Activated T-cell treated with anti-CD3 and anti-CD28 coated beads, Interleukin-2, amount 50 U/mL, for 48 hours (primary cell): ENCODE results near the gene TRIM52.
"Not testable (repeated sequence)": the region's sequence is repeated elsewhere in the genome, so short reads cannot be mapped to it uniquely, and the experiment has no call there.

Experiments used
- DNase-seq, 2 experiments: peaks; one replicate each; pipeline ENCODE4 v3.0.0-alpha.2; 2020

The TRIM52 gene

DNA sequence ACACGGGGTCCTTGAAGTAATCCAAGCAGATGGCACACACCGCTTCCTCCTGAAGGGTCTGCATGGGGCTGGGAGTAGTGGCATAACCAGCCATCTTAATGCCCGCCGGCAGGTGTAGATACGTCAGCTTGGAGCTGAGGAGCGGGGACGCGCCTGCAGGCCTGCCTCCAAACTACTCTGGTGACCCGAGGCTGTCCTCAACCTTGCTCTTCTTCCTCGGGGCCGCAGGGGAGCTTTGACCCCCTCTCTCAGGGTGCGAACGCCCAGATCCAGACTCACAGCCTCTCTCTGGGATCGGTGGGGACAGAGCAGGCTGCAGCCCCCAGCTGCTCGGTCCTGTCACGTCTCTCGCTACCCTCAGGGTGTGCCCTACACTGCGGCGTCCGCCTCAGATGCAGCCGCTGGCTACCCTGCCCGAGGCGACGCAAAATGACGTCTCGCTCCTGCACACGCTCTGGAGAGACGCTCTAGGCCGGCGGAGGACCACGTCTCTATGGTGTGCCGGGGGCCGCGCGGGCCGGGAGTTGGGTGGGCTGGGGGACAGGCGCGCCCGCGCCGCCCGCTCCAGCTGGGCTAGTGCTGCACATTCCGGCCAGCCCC, at the start of gene TRIM52:
TRIM52 (minus strand) TSS at position 424 of the 600 bp plus-strand sequence; CDS start at position 94, 330 bp downstream.
- peak; percentile 93 for DNase-seq

DNA sequence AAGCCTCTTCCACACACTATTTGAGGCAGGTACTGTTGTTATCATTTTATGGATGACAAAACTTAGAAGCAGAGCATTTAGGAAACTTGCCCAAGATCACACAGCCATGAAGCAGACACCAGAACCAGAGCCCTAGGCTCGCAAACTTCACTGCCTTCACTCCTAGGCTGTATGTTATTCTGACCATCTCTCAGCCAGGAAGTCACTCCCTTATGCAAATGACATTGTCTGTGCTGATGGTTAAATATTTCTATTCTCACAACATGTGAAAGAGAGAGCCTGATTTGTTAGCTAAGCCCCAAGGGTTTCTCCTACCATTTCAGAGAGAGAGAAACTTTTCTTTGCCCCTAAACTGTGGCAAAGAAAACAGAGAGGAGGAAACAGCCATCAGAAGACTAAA, 26.4 kb upstream of the TRIM52 start:
- DNase-seq, result not testable (repeated sequence)

DNA sequence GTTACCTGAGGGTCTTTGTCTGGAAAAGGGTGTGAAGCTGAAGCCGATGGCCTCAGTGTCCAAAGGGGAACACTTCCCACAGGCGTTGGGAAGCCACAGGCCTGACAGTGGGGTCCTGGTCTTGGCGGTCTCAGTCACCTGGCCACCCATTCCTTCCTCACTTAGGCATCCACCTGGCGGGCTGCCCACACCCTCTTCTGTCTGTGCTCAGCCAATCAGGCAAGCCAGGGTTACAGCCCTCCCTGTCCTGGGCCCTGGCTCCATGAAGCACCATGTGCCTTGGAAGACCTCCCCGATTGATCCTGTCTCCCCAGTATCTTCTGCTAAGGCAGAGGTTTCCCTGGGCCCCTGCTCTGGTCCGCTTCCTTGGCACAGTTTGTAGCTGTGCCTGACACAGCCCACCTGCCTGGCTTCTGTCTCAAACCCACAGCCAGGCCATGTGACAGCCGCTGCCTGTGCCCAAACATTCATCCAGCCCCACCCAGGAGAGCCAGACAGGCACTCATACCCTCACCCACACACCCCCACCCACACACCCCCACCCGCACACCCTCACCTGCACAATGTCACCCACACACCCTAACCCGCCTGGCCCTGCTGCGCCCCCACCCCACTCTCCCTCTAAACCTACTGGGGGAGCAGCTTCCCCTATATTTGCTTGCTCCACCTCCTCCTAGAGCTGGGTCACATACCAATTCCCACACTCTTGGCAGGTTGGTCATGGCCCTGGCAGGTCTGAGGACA, 25.2 kb upstream of the TRIM52 start:
- not testable (repeated sequence) for DNase-seq

DNA sequence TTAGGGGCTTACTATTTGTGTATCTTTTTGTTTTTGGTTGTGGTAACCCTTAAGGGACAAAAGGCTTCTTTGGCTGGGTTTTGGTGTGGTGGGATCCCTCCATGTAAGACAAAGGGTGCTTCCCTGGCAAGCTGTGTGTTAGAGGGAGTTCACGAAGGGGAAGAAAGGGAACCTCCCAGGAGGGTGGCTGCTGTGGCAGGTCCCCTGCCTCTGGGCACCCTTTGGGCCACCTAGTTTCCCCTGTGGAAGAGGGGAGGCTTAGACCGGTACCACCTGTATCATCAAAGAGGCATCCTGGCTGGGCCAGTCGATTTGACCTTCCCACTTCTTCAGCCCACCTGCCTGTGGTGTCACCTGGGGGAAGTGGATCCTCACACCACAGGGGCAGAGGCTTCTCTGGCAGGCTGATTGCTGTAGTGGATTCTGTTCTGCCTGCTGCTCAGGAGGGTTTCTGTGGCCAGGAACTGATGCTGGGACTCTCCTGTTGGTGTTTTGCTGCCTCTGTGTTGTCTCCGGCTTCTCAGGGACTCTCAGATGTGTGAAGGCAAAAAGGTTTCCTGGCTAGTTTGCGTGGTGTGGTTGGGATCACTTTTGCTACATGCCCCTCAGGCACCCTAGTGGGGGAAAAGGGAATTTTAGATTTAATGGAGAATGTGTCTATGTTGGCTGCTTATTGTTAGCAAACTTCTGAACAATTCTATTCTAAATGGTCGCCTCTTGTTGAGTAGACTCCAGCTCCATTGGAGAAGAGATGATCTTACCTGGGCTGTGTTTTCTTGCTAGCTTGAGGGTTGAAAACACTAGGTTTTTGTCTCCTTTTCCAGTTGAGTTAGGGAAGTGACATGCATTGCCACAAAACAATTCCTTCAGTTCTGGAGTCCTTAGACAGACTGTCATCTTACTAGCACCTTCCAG, 23.2 kb upstream of the TRIM52 start:
- not testable (repeated sequence) for DNase-seq

DNA sequence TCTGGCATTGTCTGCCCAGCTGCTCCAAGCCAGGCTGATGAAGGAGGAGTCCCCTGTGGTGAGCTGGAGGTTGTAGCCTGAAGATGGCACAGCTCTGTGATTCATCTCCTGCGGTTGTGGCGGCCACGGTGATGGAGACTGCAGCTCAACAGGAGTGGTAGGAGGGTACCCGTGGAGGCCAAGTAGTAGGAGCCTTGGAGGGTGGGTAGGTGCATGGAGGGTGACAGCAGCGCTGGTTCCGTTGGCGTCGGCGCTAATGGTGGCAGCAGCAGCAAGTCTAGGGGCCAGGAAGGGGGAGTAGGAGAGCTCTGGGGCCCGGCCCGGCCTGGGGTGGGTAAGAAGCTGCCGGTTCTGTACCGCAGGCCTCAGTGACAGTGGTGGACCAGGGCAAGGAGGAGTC, 22.4 kb upstream of the TRIM52 start:
- DNase-seq, result no peak

GRCh38 chr5:181282874-181283273, 21.9 kb upstream of the TRIM52 start:
- no peak for DNase-seq

DNA sequence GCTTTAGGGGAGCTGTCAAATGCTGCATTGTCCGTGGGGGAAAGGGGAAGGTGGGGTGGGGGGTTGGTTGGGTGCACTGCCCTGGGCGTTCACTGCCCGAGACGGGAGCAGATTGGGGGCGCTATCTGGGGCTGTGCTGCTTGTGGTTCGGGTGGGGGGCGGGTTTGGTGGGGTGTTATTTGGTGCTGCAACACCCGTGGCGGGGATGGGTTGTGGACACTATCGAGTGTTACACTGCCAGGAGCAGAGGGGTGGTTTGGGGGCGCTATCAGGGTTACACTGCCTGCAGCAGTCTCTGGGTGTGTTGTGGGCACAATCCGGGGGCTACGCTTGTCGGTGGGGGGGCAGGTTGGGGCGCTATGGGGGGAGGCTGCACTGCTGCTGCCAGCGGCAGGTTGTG, 21.5 kb upstream of the TRIM52 start:
- DNase-seq, result not testable (repeated sequence)

DNA sequence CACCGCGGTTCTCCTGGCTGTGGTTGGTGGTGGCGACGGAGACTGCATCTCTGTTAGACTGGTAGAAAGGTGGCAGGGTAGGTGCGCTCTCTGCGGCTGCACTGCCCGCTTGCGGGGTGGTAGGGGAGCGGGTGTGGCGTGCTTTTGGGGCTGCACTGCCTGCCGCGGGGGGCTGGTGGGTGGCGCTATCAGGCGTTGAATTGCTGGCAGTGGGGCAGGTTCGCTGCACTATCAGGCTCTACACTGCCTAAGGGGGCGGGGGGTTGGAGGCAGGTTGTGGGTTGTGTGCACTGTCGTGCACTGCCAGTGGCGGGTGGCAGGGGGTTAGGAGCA, 21.0 kb upstream of the TRIM52 start:
- DNase-seq, result no peak

- DNase-seq, result no peak
These were observed 20.4 kb upstream of the TRIM52 start for GRCh38 chr5:181281077-181281983.

DNA sequence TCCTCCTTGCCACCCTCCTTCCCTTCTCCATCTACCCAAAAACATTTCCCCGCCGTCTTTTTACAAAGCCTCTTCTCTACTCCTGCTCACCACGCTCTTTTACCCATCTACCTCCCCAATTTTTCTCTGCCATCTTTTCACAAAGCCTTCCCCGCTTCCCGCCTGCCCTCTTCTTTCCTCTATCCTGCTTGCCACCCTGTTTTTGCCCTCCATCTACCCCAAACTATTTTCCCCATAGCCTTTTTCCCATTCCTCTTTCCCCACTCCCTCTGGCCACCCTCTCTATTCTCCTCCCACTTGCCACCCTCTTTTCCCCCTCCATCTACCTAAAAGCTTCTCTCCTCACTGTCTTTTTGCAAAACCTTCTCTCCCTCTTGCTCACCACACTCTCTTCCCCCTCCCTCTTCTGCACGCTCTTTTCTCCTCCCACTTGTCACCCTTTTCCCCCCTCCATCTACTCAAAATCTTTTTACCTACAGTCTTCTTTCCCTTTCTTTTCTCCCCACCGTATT, 19.4 kb upstream of the TRIM52 start:
- DNase-seq, result no peak

GRCh38 chr5:181273433-181273744, 12.4 kb upstream of the TRIM52 start:
- not testable (repeated sequence) for DNase-seq

GRCh38 chr5:181271081-181271480, 10.1 kb upstream of the TRIM52 start:
- DNase-seq, result no peak

DNA sequence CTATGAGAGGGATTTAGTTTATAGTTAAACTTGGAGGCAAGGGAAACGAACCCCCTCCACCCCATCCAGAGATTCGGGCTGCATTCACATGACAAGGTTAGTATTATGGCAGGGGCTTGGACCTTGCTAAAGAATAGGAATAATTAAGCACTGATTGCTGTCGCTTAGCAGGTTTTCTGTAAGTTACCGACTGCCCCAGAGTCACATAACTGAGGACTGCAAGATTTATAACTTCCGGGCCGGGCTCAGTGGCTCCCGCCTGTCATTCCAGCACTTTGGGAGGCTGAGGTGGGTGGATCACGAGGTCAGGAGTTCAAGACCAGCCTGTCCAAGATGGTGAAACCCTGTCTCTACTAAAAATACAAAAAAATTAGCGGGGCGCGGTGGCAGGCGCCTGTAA, 7.0 kb upstream of the TRIM52 start:
- not testable (repeated sequence) for DNase-seq

GRCh38 chr5:181267291-181267904, 6.5 kb upstream of the TRIM52 start:
- not testable (repeated sequence) for DNase-seq

DNA sequence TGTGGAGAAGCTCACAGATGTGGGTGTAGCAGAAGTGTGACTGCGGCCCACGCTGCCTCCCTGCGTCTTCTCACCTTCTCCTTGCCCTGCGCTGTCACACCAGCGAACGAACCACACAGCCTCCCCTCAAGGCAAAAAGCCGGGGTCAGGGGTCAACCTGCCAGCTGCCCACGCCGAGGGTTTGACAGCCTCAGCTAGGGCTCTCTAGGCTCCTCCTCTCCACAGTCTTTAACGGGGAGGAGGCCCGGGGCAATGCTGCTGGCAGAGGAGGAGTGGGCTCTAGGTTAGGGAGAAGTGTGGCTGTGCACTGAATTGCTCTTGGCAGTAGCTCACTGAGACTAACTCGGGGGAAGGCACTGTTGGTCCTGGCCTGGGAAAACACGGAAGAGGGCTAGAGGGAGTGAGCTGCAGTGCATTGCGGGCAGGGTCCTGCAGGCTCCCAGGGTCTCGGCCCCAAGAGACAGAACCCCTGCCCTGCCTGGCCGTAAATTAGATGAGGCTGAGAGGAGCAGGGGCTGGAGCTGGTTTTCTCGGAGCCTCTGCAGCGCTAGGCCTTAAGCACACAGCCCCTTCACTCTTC, 4.2 kb upstream of the TRIM52 start:
- no peak for DNase-seq

DNA sequence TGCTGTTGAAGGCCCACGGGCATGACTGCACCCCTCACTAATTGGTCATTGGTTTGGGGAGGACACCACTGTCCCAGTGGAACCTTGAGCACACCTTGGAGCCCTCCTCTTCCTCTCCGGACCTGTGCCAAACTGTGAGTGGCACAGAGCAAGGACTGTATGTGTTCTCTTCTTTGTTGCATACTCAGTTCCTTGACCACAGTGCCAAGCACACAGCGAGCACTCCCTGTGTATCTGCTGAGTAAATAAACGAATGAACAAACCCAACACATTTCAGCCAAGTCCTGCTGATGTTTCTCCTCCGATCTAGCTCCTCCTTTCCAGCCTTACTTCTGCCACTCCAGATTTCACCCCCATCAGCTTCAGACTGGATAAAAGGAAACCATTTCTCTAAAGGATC, 2.7 kb upstream of the TRIM52 start:
- no peak for DNase-seq

- DNase-seq, result peak; percentile 87 to 88
These were observed 542 bp upstream of the TRIM52 start for GRCh38 chr5:181261320-181262049.

- no peak for DNase-seq
These were observed 796 bp downstream of the TRIM52 start for GRCh38 chr5:181259974-181260719.

- no peak for DNase-seq
These were observed 1.7 kb downstream of the TRIM52 start for GRCh38 chr5:181259283-181259682.

DNA sequence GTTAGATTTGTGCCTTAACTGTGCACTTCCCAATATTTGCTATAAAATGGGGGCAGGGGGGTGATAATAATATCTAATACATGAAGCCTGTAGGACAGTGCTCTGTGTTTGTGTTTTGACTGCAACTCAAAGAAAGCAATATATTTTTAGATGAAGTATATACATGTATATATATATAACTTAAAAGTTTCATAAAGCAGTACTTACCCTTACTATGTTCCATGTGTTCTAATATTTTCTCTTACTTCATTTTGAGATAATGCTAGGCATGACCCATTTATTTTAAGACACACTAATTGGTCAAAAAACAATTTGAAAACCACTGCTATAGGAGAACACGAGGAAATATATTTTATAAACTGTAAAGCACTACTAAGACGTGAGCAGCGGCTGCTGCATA, 2.4 kb downstream of the TRIM52 start:
- no peak for DNase-seq
